NCI-H187 (cell line): ENCODE results near the gene MVP.
"Not testable (repeated sequence)": the region's sequence is repeated elsewhere in the genome, so short reads cannot be mapped to it uniquely, and the experiment has no call there.

Experiments
- DNase-seq, 2 experiments: peaks; one replicate each; lab custom pipeline; 2025; lab: John Stamatoyannopoulos, UW

Gene MVP

DNA sequence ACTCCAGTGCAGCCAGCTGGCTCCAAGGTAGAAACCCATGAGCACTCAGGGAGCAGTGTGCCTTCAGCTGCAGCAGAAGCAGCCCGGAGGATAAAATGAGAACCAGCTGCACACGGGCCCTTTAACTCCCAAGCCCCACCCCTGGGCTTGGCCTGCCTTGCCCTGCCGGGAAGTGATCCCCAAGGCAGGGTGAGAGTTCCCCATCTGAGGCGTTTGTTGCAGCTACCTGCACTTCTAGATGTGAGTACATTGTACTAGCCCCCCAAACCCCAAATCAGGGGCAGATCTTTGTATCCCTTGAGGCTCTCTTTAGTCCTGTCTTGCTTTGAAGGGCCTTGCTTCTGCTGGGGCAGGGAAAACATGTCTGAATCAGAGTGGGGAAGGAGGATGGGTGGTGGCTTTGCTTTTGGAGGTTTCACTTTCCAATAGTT, at the start of gene MVP:
MVP (plus strand) TSS at position 192 of the 431 bp plus-strand sequence. CDS start 10,088 bp downstream, outside the sequence.
- DNase-seq: no peak

DNA sequence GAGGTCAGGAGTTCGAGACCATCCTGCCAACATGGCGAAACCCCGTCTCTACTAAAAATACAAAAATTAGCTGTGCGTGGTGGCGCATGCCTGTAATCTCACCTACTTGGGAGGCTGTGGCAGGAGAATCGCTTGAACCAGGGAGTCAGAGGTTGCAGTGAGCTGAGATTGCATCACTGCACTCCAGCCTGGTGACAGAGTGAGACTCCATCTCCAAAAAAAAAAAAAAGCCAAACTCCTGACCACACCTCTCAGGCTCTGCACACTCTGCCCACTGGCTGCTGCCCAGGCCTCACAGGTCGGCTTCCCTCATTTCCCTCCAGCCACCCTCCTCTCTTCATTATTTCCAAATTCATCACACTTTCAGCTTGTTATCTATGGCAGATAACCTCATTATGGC, 47.9 kb upstream of the MVP start:
- DNase-seq: not testable (repeated sequence)

DNA sequence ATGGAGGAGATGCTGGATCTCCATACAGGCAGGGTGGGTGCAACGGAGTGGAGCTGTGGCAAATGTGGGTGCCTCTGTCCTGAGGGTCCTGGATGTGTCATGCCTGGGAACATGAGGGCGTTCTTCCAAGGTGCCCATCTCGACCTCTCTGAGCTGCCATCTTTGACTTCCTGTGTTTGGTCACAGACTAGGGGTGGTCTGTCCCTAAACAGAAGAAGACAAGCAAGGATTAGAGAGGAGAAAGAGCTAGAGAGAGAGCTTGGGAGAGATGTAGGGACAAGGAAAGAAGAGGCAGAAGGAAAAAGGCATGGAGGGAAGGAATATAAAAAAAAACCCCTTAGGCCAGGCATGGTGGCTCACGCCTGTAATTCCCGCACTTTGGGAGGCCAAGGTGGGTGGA, 45.5 kb upstream of the MVP start:
- DNase-seq: no peak

DNA sequence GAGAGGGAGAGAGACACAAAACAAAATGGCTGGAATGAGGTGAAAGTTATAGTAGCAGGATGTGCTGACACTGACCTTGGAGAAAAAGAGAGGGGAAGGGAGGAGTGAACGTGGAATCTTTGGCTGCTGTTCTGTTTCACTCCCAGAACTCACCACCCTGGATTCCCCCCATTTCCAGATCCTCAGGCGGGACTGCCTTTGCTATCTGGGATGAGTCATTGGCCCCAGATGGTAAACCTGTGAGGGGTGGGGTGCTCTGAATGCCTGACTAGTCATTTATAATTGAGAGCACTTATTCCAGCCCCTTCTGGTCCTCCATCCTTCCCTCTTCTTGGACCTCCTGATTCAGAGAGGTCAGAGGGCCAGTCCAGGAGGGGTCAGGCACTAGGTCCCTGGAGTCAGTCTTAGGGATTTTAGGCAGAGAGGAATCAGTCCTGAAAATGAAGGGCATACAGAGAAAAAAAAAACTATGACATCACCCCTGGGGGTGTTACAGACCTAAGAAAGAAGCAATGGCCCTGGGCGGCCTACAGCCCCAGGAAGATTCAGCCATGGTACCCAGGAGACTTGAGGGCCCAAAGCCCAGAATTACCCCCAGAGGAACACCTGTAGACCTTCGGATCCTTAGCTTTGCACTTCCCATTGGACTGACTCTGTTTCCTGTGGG, 44.4 kb upstream of the MVP start:
- DNase-seq: no peak

GRCh38 chr16:29777576-29778350, 42.5 kb upstream of the MVP start, which contains the start of gene ZG16:
TSS of gene ZG16 (plus strand) at chr16:29778256. CDS start at chr16:29779267, 1,011 bp downstream.
- no peak for DNase-seq

GRCh38 chr16:29779474-29779873, 40.8 kb upstream of the MVP start:
- no peak for DNase-seq

- not testable (repeated sequence) for DNase-seq
These were observed 36.9 kb upstream of the MVP start for GRCh38 chr16:29783094-29783953.

GRCh38 chr16:29784157-29784556, 36.1 kb upstream of the MVP start:
- no peak for DNase-seq

GRCh38 chr16:29784901-29785500, 35.3 kb upstream of the MVP start:
- no peak for DNase-seq

DNA sequence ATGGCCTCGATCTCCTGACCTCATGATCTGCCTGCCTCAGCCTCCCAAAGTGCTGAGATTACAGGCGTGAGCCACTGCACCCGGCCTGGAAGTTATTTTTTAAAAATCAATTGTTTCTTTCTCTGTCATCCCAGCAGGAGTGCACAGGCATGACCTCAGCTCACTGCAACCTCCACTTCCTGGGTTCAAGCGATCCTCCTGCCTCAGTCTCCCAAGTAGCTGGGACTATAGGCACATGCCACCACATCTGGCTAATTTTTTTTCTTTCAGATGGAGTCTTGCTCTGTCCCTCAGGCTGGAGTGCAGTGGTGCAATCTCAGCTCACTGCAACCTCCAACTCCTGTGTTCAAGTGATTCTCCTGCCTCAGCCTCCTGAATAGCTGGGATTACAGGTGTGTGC, 33.1 kb upstream of the MVP start:
- DNase-seq: not testable (repeated sequence)

DNA sequence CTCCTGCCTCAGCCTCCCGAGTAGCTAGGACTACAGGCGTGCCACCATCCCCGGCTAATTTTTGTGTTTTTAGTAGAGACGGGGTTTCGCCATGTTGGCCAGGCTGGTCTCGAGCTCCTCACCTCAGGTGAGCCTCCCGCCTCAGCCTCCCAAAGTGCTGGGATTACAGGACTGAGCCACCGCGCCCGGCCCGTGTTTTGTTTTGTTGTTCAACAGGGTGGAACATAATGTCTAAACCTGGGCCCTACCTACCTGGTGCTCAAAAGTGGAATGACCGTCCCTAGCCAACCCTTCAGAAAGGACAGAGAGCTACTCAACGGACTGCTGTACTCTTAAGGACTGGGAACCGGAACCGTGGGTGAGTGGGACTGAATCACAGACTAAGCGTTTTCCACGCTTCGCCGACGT, 30.5 kb upstream of the MVP start:
- DNase-seq: no peak

DNA sequence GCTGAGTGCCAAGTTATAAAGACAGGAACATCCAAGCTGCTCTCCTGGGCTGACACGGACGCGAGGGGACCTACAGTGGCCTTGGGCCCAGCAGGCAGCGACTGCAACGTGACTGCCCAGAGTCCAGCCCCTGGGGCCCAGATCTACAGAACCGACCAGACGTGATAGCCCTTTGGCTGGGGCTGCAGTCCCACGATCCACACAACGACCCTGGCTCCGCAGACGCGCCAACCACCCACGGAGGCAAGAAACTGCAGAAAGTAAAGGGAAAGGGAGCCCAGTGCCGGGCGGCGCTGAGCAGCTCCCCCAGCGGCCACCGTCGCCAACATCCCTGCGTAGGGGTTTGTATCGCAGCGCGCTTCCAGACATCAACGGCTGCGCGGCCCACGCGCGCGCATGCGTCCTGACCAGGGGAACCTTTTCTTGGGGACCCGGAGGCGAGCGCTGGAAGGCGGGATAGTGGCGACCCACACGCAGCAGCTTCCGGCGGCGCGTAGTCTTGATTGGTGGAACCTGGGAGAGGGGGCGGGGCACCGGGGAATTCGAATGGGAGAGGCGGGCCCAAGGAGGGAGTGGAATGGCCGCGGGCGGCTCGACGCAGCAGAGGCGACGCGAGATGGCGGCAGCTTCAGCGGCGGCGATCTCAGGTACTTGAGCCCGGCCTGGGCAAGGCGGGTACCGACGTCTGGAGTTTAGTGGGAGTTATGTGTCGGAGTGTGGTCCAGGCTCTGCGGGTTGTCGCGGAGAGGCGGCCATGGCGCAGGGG, 29.9 kb upstream of the MVP start, which contains the start of gene KIF22:
KIF22 (plus strand) TSS at position 569 of the 766 bp plus-strand sequence; CDS start at position 578, 9 bp downstream.
- peak; percentile 88 to 90 for DNase-seq

GRCh38 chr16:29790949-29791844, 29.1 kb upstream of the MVP start:
- DNase-seq: no peak

GRCh38 chr16:29791845-29792807, 28.1 kb upstream of the MVP start:
- DNase-seq: no peak

- DNase-seq: not testable (repeated sequence)
These were observed 27.1 kb upstream of the MVP start for GRCh38 chr16:29793153-29793552.

DNA sequence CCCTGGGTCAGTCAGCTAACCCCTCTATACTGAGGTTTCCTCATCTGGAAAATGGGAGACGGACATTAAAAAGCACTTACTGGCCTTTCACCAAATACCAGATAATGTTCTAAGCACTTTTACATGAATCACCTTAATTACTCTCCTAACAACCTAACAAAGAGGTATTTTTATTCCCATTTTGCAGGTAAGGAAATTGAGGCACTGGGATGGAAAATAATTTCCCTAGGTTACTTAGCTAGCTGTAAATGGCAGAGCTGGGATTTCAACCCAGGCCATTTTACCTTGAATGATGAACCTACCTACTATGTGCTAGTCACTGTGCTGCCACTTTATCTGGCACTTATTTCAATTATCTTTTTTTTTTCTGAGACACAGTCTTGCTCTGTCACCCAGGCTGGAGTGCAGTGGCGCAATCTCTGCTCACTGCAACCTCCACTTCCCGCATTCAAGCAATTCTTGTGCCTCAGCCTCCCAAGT, 26.0 kb upstream of the MVP start:
- DNase-seq: no peak

DNA sequence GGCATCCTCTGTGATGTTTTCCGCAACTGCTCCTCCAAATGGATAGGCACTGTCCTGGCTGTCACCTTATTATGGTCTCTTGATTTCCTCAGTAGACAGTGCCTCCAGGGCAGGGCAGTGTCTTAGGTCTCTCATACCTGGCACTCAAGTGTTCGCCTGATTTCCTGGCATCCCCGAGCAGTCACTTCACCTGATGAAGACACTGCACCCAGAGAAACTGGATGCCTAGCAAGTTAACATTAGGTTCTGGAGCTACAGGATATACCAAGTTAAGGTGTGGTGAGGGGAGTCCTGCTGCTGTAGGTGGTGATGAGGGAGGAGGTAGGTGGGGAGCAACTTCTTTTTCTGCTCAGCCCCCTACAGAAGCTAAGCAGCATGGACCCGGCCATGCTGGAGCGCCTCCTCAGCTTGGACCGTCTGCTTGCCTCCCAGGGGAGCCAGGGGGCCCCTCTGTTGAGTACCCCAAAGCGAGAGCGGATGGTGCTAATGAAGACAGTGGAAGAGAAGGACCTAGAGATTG, 17.8 kb upstream of the MVP start:
- DNase-seq: no peak

- no peak for DNase-seq
These were observed 16.2 kb upstream of the MVP start for GRCh38 chr16:29804020-29804419.
